ENCODE results near the gene DHH. TPM values are rescaled to one million over a fixed set of nuclear protein-coding genes. Genes with fewer than 3 reads are reported as not detected.
"Not testable (repeated sequence)": the region's sequence is repeated elsewhere in the genome, so short reads cannot be mapped to it uniquely, and the experiment has no call there.

DHH gene
- under 1 TPM; 0.26 to 0.56 (median 0.44) TPM for polyA plus RNA-seq (ENCODE audit: insufficient read length in 3 of 3)
- long read RNA-seq, donor 1 = 0 reads
- long read RNA-seq, donor 2 = 0 reads
- long read RNA-seq, donor 3 = 0 reads
- long read RNA-seq, donor 4 = 0 reads
- long read RNA-seq, donor 5 = 0 reads
- long read RNA-seq, donor 6 = 0 reads
- long read RNA-seq, donor 7, full-length matches to known transcripts = 1 of 1 reads
- long read RNA-seq, donor 7, partial matches to known transcripts = 0 of 1 reads
- long read RNA-seq, donor 7, other reads (novel, unspliced or antisense) = 0 of 1 reads
- long read RNA-seq, donor 8 = 0 reads
- long read RNA-seq, donor 9 = 0 reads
- long read RNA-seq, donor 10 = 0 reads
- long read RNA-seq, donor 11 = 0 reads
- long read RNA-seq, donor 12 = 0 reads
- long read RNA-seq, donor 13 = 0 reads
- long read RNA-seq, donor 14, full-length matches to known transcripts = 1 of 1 reads
- long read RNA-seq, donor 14, partial matches to known transcripts = 0 of 1 reads
- long read RNA-seq, donor 14, other reads (novel, unspliced or antisense) = 0 of 1 reads
- long read RNA-seq, donor 15 = 0 reads
- long read RNA-seq, donor 16 = 0 reads

DNA sequence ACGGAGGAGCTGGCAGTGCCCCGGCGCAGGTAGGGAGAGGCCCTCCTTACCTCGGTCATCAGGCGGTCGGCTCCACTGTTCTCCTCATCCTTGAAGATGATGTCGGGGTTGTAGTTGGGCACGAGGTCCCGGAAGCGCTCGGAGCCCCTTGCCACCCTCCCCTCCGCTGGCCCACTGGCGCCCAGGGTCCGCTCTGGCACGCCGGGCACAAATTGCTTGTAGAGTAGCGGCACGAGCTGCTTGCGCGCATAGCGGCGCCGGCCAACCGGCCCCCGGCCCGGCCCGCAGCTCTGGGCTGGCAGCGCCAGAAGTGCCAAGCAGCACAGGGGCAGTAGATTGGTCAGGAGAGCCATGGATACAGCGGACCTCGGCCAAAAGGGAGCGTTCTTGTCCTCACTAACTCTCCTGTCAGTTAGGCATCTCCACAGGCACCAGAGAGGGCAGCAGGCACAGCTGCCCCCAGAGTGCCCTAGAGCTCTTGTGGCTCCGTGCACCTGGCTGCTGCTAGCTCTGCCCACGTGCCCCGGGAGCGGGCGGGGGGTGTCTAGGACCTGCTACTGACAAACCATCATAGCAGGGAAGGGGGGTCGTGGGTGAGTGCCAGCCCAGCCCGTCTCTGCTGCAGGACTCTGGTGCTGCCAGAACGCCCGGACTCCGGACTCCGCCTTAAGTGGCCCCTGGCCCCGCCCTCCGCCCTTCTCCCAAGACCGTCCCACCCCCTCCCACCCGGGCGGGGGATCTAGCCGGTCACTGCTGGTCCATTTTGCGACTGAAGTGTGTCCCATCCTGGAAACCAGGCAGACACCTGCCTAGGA is at the start of gene DHH:
DHH (minus strand) TSS at position 642 of the 815 bp plus-strand sequence; CDS start at position 353, 289 bp downstream.
- no peak for DNase-seq (ENCODE audit: extremely low read depth in 1 of 11, low read depth in 9 of 11, low spot score in 4 of 11)

DNA sequence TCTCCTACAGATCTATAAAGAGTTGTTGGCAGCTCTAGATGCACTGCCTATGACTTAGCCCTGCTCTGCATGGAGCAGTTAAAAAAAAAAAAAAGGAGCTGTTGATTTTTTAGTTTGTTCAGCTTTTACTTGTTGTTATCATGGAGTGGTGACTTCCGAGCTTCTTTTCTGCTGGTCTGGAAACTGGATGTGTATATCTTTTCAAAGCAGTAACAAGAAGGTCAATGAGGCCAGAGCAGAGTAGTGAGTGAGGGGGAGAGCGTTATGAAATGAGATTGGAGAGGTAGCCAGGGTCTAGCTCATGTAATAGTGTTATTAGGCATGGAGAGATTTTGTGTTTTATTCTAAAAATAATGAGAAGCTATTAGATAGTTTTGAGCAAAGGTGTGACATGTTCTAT is 49.8 kb upstream of the DHH start:
- DNase-seq (ENCODE audit: extremely low read depth in 1 of 11, low read depth in 9 of 11, low spot score in 4 of 11) = no peak

DNA sequence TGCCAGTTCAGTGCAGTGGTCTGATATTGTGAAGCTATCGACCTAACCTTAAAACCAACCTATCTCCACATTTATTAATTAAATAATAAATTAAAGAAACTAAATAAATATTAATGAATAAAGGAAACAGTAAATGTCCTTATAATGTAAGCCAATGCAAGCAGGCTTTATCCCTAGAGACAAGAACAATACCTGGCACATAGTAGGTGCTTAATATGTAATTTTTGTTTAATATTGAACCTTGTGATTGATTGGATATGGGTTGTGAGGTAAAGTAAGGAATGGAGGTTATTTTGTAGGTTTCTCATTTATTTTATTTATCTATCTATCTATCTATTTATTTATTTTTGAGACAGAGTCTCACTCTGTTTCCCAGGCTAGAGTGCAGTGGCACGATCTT is 44.4 kb upstream of the DHH start:
- DNase-seq (ENCODE audit: extremely low read depth in 1 of 11, low read depth in 9 of 11, low spot score in 4 of 11) = no peak

DNA sequence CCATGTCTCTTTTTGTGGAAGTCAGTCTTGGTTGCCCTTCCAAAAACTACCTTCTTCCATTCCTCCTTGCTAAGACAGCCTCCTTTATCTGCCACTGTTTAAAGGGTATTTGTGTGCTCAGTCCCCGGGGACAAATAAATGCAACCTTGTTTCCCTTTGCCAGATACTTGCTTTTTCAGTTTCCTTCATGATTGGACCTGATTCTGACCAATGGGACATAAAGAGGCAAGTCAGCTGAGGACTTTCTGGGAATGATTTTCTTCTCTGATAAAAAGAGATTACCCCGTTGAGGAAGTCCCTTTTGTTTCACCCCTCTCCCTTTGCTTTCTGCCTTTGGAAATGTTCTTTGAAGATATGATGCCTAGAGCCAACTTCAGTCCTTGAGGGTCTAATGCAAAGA is 44.0 kb upstream of the DHH start:
- no peak for DNase-seq (ENCODE audit: extremely low read depth in 1 of 11, low read depth in 9 of 11, low spot score in 4 of 11)

DNA sequence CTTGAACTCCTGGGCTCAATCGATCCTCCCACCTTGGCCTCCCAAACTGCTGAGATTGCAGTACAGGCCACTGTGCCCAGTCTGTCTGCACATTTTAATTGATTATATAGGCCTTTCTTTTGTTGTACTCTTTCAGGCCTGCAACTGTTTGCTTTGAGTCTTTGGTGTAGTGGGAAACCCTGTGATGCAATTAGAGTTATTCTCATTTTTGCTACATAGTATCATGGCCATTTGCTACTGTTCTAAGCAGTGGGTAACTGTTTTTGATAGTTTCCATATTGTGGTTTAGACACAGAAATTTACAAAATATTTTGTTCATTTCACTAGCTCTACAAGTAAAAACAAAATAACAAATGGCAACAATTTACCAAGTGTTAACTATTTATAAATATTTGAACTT is 42.9 kb upstream of the DHH start:
- DNase-seq (ENCODE audit: extremely low read depth in 1 of 11, low read depth in 9 of 11, low spot score in 4 of 11) = no peak

DNA sequence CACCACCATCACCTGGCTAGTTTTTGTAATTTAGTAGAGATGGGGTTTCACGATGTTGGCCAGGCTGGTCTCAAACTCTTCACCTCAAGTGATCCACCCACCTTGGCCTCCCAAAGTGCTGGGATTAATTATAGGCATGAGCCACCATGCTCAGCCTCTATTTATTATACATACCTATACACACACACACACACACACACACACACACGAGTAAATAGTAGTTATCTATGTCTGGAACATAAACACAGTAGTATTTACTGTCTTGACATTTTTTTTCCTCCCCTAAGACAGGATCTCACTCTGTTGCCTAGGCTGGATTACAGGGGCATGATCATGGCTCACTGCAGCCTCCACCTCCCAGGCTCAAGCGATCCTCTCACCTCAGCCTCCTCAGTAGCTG is 42.4 kb upstream of the DHH start:
- not testable (repeated sequence) for DNase-seq (ENCODE audit: extremely low read depth in 1 of 11, low read depth in 9 of 11, low spot score in 4 of 11)

DNA sequence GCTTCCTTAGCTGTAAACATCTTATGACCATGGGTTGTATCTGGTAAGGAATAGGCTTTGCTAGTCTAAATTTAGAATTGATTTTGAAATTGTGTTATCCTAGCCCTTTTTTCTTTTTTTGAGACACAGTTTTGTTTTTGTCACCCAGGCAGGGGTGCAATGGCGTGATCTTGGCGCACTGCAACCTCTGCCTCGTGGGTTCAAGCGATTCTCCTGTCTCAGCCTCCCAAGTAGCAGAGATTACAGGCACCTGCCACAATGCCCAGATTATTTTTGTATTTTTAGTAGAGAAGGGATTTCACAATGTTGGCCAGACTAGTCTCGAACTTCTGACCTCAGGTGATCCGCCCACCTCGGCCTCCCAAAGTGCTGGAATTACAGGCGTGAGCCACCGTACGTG is 39.0 kb upstream of the DHH start:
- DNase-seq (ENCODE audit: extremely low read depth in 1 of 11, low read depth in 9 of 11, low spot score in 4 of 11) = no peak

DNA sequence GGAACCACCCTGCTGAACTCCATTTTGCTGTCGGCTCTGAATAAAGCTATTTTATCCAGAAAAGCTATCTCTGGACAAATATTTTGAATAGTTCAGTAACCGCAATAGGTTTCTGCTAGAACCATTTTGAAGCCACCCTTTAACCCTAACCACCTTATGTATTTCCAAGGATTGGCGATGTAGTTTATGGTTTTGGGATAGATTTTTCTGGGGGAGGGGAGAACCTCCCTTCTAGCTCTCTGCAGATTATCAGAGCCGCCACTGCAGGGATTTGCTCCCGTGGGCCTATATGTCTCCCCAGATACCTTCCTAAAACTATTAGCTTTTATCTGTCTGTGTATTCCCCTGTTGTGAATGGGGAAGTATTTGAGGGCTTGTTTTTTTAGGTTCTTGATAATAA is 38.4 kb upstream of the DHH start:
- DNase-seq (ENCODE audit: extremely low read depth in 1 of 11, low read depth in 9 of 11, low spot score in 4 of 11) = no peak

DNA sequence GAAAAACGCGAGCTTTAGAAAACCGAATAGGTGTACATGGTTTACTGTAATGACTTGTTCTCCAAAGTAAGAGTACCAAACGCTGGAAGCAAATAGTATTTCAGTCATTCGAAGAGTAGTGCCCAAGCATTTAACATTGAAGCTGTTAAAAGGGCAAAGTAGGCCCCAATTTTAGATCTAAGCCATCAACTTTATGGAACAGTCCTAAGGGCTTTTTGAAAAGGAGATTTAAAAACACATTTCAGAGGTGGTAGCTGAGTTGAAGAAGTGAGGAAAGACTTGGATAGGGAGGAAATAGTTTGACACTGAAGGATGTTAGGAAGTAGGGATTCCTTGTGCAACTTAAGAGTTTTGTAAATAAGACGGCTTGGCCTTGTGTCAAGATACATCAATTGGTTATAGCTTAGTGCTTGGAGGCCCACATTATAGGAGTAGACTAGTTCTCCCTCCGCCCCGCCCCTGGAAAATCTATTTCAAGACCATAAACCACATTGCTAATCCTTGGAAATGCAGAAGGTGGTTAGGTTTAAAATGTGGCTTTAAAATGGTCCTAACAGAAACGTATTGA is 37.4 kb upstream of the DHH start:
- DNase-seq (ENCODE audit: extremely low read depth in 1 of 11, low read depth in 9 of 11, low spot score in 4 of 11) = peak in 1 of 11 donors; percentile 28

DNA sequence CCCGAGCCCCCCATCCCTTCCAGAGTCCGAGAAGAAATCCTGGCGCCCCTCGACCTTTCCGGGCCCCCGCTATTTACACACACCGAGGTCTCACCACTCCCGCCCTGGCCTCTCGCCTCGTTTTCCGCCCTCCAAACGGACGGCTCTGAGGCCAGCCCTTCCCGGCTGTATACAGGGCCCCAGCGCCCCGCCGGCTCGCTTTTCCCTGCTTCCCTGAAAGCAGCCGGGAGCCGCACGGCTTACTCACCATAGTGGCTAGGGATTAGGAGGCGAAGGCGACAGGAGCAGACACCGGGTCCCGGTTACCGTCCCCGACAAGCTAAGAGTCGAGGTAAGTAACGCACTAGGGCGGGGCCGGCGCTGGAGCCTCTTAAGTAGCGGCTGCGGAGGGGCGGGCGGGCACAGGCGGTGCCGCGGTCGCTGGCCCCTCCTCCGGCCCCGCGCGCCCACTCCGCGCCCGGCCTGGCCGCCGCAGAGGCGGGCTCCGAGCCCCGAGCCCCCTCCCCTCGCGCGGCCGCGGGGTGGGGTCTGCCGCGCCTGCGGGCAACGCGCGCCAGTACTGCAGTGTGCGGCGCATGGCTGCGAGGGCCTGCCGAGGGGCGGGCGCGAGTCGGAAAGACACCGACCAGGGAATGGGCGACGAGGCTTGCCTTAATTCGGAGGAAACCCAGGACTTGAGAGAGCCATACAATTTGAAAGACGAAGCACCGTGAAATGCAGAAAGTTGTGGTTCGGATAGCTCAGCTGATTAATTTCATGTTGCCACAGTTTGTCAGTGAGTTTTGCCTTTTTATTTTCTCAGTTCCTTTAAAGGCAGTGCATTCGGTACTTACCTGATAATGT is 36.7 kb upstream of the DHH start, which contains the start of gene TUBA1B:
TUBA1B (minus strand) TSS at position 345 of the 843 bp plus-strand sequence; CDS start at position 250, 95 bp downstream.
- peak in 10 of 11 donors; percentile 65 to 88 (median 84) for DNase-seq (ENCODE audit: extremely low read depth in 1 of 11, low read depth in 9 of 11, low spot score in 4 of 11)

DNA sequence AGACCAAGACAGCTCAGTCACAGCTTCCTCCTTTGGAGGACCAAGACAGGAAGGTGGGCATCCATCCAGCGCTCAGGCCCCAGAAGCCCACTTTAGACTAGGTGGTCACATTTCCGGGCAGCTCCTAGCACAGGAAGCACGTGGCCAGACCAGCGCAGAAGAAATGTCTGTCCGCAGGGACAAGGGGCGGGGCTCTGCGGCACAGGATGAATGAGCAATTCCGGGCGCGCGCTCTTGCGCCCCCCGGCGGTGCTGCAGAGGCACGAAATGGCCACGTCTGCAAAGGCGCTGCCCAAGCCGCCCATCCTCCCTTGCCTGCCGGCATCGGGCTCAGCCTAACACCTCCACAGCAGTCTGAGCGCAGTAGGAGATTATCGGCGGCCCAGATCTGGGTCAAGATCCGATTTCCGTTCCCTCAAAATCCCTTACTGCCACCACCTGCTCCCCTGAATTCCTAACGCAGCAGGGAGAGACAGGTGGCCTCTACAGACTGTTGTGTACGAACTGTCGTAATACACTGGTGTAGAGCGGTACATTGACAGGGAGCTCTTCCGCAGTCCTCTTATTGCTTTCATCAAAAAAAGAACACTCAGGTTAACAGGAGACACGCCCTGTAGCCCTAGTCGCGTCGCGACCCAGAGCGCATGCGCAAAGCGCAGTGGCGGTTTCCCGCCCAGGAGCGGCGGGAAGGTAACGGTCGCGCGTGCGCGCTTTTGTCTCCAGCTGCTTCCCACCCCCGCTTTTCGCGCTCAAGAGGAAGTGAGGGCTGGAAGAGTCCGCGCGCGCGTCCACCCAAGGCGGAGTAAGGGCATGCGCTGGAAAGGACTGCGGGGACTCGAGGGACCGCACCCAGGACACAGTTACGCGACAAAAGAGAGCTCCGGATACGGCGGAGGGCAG is 35.8 kb upstream of the DHH start:
- DNase-seq (ENCODE audit: extremely low read depth in 1 of 11, low read depth in 9 of 11, low spot score in 4 of 11) = peak; percentile 84 to 91 (median 88)

DNA sequence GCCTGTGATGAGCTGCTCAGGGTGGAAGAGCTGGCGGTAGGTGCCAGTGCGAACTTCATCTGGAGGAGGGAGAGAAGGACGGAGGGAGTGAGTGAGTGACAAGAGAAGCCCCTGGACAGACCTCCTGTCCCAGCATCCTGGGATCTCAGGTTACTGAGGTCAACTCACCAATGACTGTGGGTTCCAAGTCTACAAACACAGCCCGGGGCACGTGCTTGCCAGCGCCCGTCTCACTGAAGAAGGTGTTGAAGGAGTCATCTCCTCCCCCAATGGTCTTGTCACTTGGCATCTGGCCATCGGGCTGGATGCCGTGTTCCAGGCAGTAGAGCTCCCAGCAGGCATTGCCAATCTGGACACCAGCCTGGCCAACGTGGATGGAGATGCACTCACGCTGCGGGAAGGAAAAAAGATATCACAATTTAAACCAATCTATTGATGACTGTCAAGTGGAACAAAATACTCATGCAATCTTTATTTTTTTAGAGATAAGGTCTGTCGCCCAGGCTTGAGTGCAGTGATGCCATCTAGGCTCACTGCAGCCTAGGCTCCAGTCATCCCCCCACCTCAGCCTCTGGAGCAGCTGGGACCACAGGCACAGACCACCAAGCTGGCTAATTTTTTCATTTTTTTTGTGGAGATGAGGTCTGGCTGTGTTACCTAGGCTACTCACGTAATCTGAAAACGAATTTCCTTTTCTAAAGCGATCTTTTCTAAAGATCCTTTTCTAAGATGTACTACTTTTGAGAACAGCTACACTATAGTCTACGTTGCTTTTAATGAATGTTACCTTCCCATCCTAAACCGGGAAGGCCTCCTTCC is 34.9 kb upstream of the DHH start:
- no peak for DNase-seq (ENCODE audit: extremely low read depth in 1 of 11, low read depth in 9 of 11, low spot score in 4 of 11)

DNA sequence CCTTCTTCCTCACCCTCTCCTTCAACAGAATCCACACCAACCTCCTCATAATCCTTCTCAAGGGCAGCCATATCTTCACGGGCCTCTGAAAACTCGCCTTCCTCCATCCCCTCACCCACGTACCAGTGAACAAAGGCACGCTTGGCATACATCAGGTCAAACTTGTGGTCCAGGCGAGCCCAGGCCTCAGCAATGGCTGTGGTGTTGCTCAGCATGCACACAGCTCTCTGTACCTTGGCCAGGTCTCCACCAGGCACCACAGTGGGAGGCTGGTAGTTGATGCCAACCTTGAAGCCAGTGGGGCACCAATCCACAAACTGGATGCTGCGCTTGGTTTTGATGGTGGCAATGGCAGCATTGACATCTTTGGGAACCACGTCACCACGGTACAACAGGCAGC is 33.4 kb upstream of the DHH start:
- not testable (repeated sequence) for DNase-seq (ENCODE audit: extremely low read depth in 1 of 11, low read depth in 9 of 11, low spot score in 4 of 11)

DNA sequence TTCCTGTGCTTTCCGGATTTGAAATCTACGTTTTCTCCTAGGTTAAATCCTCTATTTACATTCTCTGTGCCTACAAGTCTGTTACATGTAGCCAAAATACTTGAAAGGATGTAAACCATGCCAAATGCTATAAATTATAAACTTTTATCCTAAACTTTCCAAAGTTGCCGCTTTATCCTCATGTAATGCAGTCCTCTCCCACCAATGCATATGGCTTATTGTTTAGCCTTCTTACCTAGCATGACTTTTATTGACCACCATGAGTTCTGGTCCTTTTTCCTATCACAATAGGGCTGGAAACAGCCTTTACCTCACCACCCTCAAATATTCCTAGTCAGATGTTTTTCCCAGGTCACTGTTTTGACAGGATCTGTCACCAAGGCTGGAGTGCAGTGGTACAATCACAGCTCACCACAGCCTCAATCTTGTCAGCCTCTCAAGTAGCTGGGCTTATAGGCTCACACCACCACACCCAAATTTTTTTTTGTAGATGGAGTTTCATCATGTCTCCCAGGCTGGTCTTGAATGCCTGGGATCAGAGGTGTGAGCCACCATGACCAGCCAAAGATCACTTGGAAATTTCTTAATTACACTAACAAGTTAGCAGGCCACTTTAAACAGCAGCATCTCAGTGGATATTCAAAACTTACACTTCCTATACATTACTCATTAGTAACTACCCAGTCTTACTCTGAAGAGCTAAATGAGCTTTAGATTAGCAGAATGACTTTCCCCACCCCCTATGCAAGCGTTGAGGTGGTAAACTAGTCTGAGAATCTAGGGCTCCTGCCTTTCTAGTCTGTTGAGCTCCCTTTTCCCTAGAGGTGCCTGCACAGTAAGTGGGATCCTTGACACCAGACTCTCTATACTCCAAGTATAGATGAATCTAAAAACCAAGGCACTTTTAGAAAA is 32.5 kb upstream of the DHH start:
- DNase-seq (ENCODE audit: extremely low read depth in 1 of 11, low read depth in 9 of 11, low spot score in 4 of 11) = no peak

DNA sequence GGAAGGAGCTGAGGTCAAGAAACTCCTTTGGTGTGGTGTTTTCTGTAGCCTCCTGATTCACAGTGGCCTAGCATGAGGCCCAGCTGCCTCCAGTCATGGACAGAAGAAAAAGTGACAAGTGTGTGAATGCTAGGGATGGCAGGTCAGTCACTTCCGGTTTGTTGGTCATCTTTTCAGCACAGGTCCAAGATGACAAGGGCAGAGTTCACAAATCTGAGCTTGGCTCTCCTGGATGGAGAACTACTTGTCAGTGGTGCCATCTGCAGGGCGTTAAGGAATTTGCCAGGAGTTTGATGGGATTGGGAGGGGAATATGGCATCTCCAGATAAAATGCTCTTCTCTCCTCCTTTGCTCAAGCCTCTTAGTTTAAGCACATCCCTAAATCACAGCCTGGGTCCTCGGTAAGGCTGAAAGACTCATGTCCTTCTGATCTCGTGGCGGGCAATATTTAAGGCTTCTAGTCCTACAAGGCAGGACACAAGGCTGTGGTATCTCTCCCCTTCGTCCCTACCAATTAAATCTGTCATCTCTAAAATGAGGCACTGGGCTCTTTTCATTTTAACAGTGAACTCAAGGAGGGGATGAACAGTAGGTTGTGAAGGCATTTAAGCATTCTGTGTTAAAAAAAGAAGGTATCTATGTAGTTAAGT is 26.6 kb upstream of the DHH start:
- peak in 1 of 11 donors; percentile 33 for DNase-seq (ENCODE audit: extremely low read depth in 1 of 11, low read depth in 9 of 11, low spot score in 4 of 11)
